SK-N-MC (cell line): ENCODE data around the gene BICD2.

ENCODE experiments used
- EZH2 ChIP-seq: fragments of 200-600 bp; sonication (generic); IDR thresholded peaks from one replicate; pipeline ENCODE4 v1.6.1; 2017; ENCODE audit warnings: antibody characterized with exemption
- FOXP2 ChIP-seq: optimal IDR thresholded peaks from 2 replicates; pipeline ENCODE3; 2011; ENCODE audit warnings: mild to moderate bottlenecking, moderate library complexity; ENCODE audit not compliant: insufficient read depth; ENCODE audit errors: extremely low read length, control extremely low read depth
- POLR2AphosphoS5 ChIP-seq: IDR thresholded peaks from 2 replicates; pipeline ENCODE4 v1.6.1; 2012; ENCODE audit warnings: mild to moderate bottlenecking, low read depth, low read length, borderline replicate concordance

DNA sequence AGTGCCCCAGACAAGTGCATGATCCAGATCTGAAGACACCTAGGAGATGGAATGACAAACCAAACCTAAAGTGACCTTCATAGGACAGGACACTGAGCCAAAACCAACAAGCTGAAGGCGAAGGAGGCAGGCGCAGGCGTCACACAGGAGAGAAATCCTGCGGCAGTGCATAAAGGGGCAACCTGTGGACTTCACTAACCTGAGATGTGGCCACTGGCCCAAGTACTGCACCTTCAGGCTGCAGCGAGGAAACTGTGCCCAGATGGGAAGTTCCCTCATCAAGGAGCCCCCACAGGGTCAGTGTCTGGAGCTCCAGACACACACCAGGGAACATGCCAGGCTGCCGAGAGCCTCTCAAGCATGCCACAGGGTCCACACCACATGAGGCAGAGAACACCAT lies 98.4 kb downstream of the BICD2 start:
- TF ChIP-seq POLR2AphosphoS5, result no peak
- TF ChIP-seq EZH2, result no peak
- TF ChIP-seq FOXP2, result no peak
